Measurements from ENCODE around the gene WSB1.

Gene WSB1

GRCh38 chr17:27333410-27333980 is 39.6 kb downstream of the WSB1 start:
- peak in 2 of 56 donors; percentile 14 to 15 for DNase-seq

GRCh38 chr17:27336184-27336583 is 42.3 kb downstream of the WSB1 start:
- no peak for DNase-seq

- no peak for DNase-seq
Measured at GRCh38 chr17:27338536-27338985, 44.6 kb downstream of the WSB1 start.

- no peak for DNase-seq
Measured at GRCh38 chr17:27339198-27339835, 45.4 kb downstream of the WSB1 start.

GRCh38 chr17:27339836-27340550 is 46.1 kb downstream of the WSB1 start:
- DNase-seq = peak in 1 of 56 donors; percentile 10

GRCh38 chr17:27340575-27340974 is 46.7 kb downstream of the WSB1 start:
- DNase-seq = no peak

GRCh38 chr17:27341041-27341471 is 47.1 kb downstream of the WSB1 start:
- DNase-seq = peak in 1 of 56 donors; percentile 38

- DNase-seq = no peak
Measured at GRCh38 chr17:27342059-27342458, 48.1 kb downstream of the WSB1 start.

GRCh38 chr17:27343294-27343693 is 49.4 kb downstream of the WSB1 start:
- peak in 13 of 56 donors; percentile 7 to 41 (median 20) for DNase-seq

- no peak for DNase-seq
Measured at GRCh38 chr17:27343977-27344607, 50.2 kb downstream of the WSB1 start.

- DNase-seq = peak in 36 of 56 donors; percentile 7 to 86 (median 52)
Measured at GRCh38 chr17:27345141-27345904, 51.4 kb downstream of the WSB1 start.

GRCh38 chr17:27346228-27346899 is 52.5 kb downstream of the WSB1 start:
- no peak for DNase-seq

- DNase-seq = no peak
Measured at GRCh38 chr17:27348196-27348595, 54.3 kb downstream of the WSB1 start.

- DNase-seq = no peak
Measured at GRCh38 chr17:27349540-27350021, 55.7 kb downstream of the WSB1 start.

GRCh38 chr17:27351759-27352158 is 57.8 kb downstream of the WSB1 start:
- no peak for DNase-seq

GRCh38 chr17:27352448-27353032 is 58.6 kb downstream of the WSB1 start:
- DNase-seq = no peak

- no peak for DNase-seq
Measured at GRCh38 chr17:27353033-27353460, 59.1 kb downstream of the WSB1 start.

GRCh38 chr17:27353461-27354050 is 59.6 kb downstream of the WSB1 start:
- peak in 54 of 56 donors; percentile 43 to 91 (median 73) for DNase-seq

- DNase-seq = peak in 1 of 56 donors; percentile 42
Measured at GRCh38 chr17:27354051-27354490, 60.2 kb downstream of the WSB1 start.
